ENCODE results near the gene AFF3.

DNA sequence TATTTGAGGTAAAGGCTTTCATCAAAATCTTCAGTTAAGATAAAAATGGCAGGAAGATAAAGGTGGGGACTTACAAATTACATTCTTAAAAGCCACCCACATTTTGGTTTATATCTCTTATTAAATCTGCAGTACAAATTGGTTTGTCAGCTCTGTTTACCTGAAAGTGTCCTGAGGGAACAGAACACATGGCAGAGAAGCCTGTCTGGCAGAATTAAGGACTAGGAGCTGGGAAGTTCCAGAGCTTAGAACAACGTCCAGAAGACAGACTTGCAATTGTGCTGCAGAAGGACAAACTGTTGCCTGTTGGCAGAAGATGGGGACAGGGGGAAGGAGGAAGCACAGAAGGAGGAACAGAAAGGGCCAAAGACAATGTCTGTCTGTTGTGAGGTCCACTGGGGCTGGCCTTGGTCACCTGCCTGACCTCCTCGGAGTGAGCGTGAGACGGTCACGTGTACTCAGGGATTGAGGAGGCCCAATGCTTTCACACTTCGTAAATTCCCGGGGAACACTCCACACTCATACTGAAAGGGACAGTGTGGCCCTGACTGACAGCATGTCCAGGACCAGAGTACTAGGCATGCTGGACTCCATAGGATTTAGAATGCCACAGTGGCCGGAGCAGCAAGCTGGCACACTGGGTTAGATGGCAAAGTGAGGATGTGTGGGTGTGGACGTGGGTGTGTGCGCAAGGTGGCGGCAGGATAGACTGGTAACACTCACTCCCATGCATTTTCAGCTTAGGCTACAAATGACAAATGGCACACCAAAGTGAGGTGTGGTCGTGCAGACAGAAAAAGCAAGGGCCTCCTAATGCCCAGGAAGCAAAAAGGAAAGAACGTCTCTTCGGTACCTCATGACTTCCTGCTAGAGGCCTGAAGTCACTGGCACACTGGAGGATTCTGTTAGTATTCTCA lies 441.6 kb downstream of the AFF3 start:
- TF ChIP-seq, protein P1, sequence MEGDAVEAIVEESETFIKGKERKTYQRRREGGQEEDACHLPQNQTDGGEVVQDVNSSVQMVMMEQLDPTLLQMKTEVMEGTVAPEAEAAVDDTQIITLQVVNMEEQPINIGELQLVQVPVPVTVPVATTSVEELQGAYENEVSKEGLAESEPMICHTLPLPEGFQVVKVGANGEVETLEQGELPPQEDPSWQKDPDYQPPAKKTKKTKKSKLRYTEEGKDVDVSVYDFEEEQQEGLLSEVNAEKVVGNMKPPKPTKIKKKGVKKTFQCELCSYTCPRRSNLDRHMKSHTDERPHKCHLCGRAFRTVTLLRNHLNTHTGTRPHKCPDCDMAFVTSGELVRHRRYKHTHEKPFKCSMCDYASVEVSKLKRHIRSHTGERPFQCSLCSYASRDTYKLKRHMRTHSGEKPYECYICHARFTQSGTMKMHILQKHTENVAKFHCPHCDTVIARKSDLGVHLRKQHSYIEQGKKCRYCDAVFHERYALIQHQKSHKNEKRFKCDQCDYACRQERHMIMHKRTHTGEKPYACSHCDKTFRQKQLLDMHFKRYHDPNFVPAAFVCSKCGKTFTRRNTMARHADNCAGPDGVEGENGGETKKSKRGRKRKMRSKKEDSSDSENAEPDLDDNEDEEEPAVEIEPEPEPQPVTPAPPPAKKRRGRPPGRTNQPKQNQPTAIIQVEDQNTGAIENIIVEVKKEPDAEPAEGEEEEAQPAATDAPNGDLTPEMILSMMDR (IDR thresholded peaks at IDR 0.05): no peak
- no peak for TF ChIP-seq POLR2A (IDR thresholded peaks at IDR 0.05)
